H9 (cell line): ENCODE results near the gene WFS1. TPM values are rescaled to one million over a fixed set of nuclear protein-coding genes. Genes with fewer than 3 reads are reported as not detected.

Experiments used
- DNase-seq: peaks from one replicate; pipeline ENCODE4 v3.0.0-alpha.2; 2017
- H2AFZ ChIP-seq: one replicate; pipeline ENCODE4 v1.6.1; 2013; ENCODE audit warnings: mild to moderate bottlenecking, low read length, control low read depth, moderate library complexity
- H2AK5ac ChIP-seq: 2 replicates; pipeline ENCODE4 v1.6.1; 2013; ENCODE audit warnings: low read length, control low read depth, mixed read lengths; ENCODE audit not compliant: insufficient read length
- H2BK120ac ChIP-seq: one replicate; pipeline ENCODE4 v1.6.1; 2013; ENCODE audit warnings: low read depth, mild to moderate bottlenecking, low read length, control low read depth, inconsistent platforms; ENCODE audit not compliant: poor library complexity, severe bottlenecking
- H2BK12ac ChIP-seq: 2 replicates; pipeline ENCODE4 v1.6.1; 2013; ENCODE audit warnings: low read length, control low read depth, mixed read lengths, low read depth; ENCODE audit not compliant: insufficient read length
- H2BK15ac ChIP-seq: 2 replicates; pipeline ENCODE4 v1.6.1; 2013; ENCODE audit warnings: low read depth, low read length, control low read depth
- H2BK20ac ChIP-seq: one replicate; pipeline ENCODE4 v1.6.1; 2013; ENCODE audit warnings: low read depth, mild to moderate bottlenecking, low read length, control low read depth, inconsistent platforms; ENCODE audit not compliant: poor library complexity, severe bottlenecking
- H2BK5ac ChIP-seq: 2 replicates; pipeline ENCODE4 v1.6.1; 2013; ENCODE audit warnings: low read length, control low read depth, mixed read lengths; ENCODE audit not compliant: insufficient read length
- H3K14ac ChIP-seq: 2 replicates; pipeline ENCODE4 v1.6.1; 2013; ENCODE audit warnings: low read length, control low read depth; ENCODE audit not compliant: insufficient read depth
- H3K18ac ChIP-seq: 2 replicates; pipeline ENCODE4 v1.6.1; 2013; ENCODE audit warnings: low read depth, mild to moderate bottlenecking, mixed read lengths, low read length, control low read depth; ENCODE audit not compliant: insufficient read length
- H3K23ac ChIP-seq: 2 replicates; pipeline ENCODE4 v1.6.1; 2013; ENCODE audit warnings: low read length, control low read depth, mixed read lengths, low read depth; ENCODE audit not compliant: insufficient read length
- H3K23me2 ChIP-seq: 2 replicates; pipeline ENCODE4 v1.6.1; 2013; ENCODE audit warnings: low read depth, mild to moderate bottlenecking, mixed read lengths, low read length, control low read depth; ENCODE audit not compliant: insufficient read length, poor library complexity, severe bottlenecking
- H3K27ac ChIP-seq: 2 replicates; pipeline ENCODE4 v1.5.1; 2013; ENCODE audit warnings: low read length, control low read depth, mixed read lengths, low read depth; ENCODE audit not compliant: insufficient read length
- H3K27me3 ChIP-seq: 2 replicates; pipeline ENCODE4 v1.6.1; 2013; ENCODE audit warnings: low read length, control low read depth, inconsistent platforms; ENCODE audit not compliant: insufficient read depth
- H3K4ac ChIP-seq: 2 replicates; pipeline ENCODE4 v1.6.1; 2013; ENCODE audit warnings: low read depth, mild to moderate bottlenecking, control low read depth, inconsistent platforms, low read length, moderate library complexity
- H3K4me1 ChIP-seq: 2 replicates; pipeline ENCODE4 v1.6.1; 2013; ENCODE audit warnings: low read length, control low read depth, inconsistent platforms; ENCODE audit not compliant: insufficient read depth
- H3K4me2 ChIP-seq: 2 replicates; pipeline ENCODE4 v1.6.1; 2013; ENCODE audit warnings: low read length, control low read depth, mixed read lengths; ENCODE audit not compliant: insufficient read length, insufficient read depth
- H3K56ac ChIP-seq: 2 replicates; pipeline ENCODE4 v1.6.1; 2013; ENCODE audit warnings: low read depth, mild to moderate bottlenecking, mixed read lengths, low read length, control low read depth; ENCODE audit not compliant: insufficient read length
- H3K79me1 ChIP-seq: 2 replicates; pipeline ENCODE4 v1.6.1; 2013; ENCODE audit warnings: low read depth, mild to moderate bottlenecking, moderate library complexity, low read length, control low read depth, inconsistent platforms; ENCODE audit not compliant: insufficient read depth, poor library complexity, severe bottlenecking
- H3K79me2 ChIP-seq: 2 replicates; pipeline ENCODE4 v1.6.1; 2013; ENCODE audit warnings: low read length, control low read depth, inconsistent platforms; ENCODE audit not compliant: insufficient read depth
- H3K9ac ChIP-seq: 2 replicates; pipeline ENCODE4 v1.6.1; 2013; ENCODE audit warnings: low read length, control low read depth, mixed read lengths; ENCODE audit not compliant: insufficient read length; ENCODE audit errors: extremely low read depth
- H3K9me3 ChIP-seq: one replicate; pipeline ENCODE4 v1.6.1; 2013; ENCODE audit warnings: low read depth, low read length, inconsistent platforms; ENCODE audit not compliant: control insufficient read depth
- H3T11ph ChIP-seq: one replicate; pipeline ENCODE4 v1.6.1; 2013; ENCODE audit warnings: mild to moderate bottlenecking, low read length, control low read depth, inconsistent platforms
- H4K20me1 ChIP-seq: one replicate; pipeline ENCODE4 v1.6.1; 2013; ENCODE audit not compliant: control insufficient read depth, insufficient read length, insufficient read depth
- H4K5ac ChIP-seq: 2 replicates; pipeline ENCODE4 v1.6.1; 2013; ENCODE audit warnings: low read depth, mild to moderate bottlenecking, mixed read lengths, low read length, control low read depth; ENCODE audit not compliant: insufficient read length
- H4K8ac ChIP-seq: replicated peaks from 2 replicates; pipeline ENCODE4 v1.6.1; 2013; ENCODE audit warnings: low read length, control low read depth, mixed read lengths, low read depth; ENCODE audit not compliant: insufficient read length
- H4K91ac ChIP-seq: 2 replicates; pipeline ENCODE4 v1.6.1; 2013; ENCODE audit warnings: low read depth, mild to moderate bottlenecking, moderate library complexity, mixed read lengths, low read length, control low read depth; ENCODE audit not compliant: insufficient read length
- H3K27ac Mint-ChIP-seq, 3 experiments: 2 replicates in 2 of 3; 3 replicates in 1 of 3; pipeline ENCODE4 v1.8.0; 2020 to 2021; ENCODE audit warnings: mixed read lengths in 3 of 3, mild to moderate bottlenecking in 1 of 3, moderate library complexity in 1 of 3
- H3K27me3 Mint-ChIP-seq: 2 replicates; pipeline ENCODE4 v1.8.0; 2021; ENCODE audit warnings: low read depth, mild to moderate bottlenecking, moderate library complexity, mixed read lengths
- H3K36me3 Mint-ChIP-seq, 3 experiments: 2 replicates in 2 of 3; 3 replicates in 1 of 3; pipeline ENCODE4 v1.8.0; 2020 to 2021; ENCODE audit warnings: low read depth in 3 of 3, mixed read lengths in 3 of 3; ENCODE audit not compliant: insufficient read depth in 1 of 3
- H3K4me1 Mint-ChIP-seq, 2 experiments: 2 replicates each; pipeline ENCODE4 v1.8.0; 2020; ENCODE audit warnings: mixed read lengths in 2 of 2
- H3K4me3 Mint-ChIP-seq, 2 experiments: 2 replicates in 1 of 2; 3 replicates in 1 of 2; pipeline ENCODE4 v1.8.0; 2020 to 2021; ENCODE audit warnings: mild to moderate bottlenecking in 2 of 2, mixed read lengths in 2 of 2, moderate library complexity in 1 of 2
- H3K9me3 Mint-ChIP-seq, 2 experiments: 2 replicates in 1 of 2; 3 replicates in 1 of 2; pipeline ENCODE4 v1.8.0; 2020; ENCODE audit warnings: mild to moderate bottlenecking in 2 of 2, mixed read lengths in 2 of 2, moderate library complexity in 1 of 2
- WGBS: extraction: QIAGEN DNeasy Blood & Tissue Kit; methylation state at CpG from one replicate; pipeline ENCODE4 v1.1.7; 2013; ENCODE audit warnings: missing lambda C conversion rate, low lambda C conversion rate, mixed read lengths; ENCODE audit not compliant: insufficient read length; ENCODE audit errors: extremely low coverage; 5-methylcytosine and 5-hydroxymethylcytosine counted together
- total RNA-seq: library from RNA; stranded (reverse); gene quantifications from 2 replicates; pipeline ENCODE4 v1.2.1, GENCODE V29; 2021
- TF ChIP-seq, protein P1 (sequence below): fragments of 200-600 bp; sonication (generic); conservative IDR thresholded peaks from 3 replicates; pipeline ENCODE4 v1.8.0; 2021; ENCODE audit warnings: antibody characterized with exemption, mild to moderate bottlenecking

WFS1 gene
- total RNA-seq, 1 experiment from 2014 or later, result 18.9 TPM

DNA sequence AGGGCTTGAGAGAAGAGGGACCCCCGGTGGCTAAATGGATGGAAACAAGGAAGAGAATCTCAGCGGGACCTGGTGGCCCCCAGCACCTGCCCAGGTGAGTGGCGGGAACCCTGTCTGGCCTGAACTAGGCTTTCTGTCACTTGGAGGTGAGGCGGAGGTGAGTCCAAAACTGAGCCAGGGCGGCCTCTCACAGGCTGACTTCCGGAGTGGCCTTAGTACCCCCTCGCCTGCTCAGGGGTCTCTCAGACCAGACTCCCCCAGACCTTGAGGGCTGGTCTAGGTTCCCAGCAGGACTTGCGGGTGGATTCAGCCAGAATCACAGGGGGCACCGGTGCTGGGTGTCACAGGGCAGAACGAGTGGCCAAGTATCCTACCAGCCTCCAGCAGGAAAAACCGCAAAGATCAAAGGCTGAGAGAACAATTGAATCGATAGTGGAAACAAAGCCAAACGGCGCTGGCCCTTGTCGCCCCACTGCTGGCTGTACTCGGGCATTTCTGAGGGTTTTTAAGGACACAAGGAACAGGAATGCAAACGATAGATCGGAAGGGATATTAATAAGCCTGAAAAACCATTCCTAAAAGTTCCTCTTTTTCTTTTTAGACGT, 67.8 kb downstream of the WFS1 start:
- Mint-ChIP-seq H3K4me1 (peaks cover 19 to 30% of the 10 kb centered on the region in 2 experiments), H3K27me3 (peaks cover 16% of the 10 kb centered on the region), H3K9me3 (peaks cover 6 to 18% of the 10 kb centered on the region in 2 experiments), H3K27ac (no peak overlapping the region), H3K4me3 (no peak overlapping the region), H3K36me3 (peaks cover 0 to 4% (median 4%) of the 10 kb centered on the region in 3 experiments; a peak in 3 of 7 replicates)
- H4K5ac ChIP-seq, result no peak overlapping the region
- H2BK120ac ChIP-seq, result no peak overlapping the region
- no peak overlapping the region for H3T11ph ChIP-seq
- no peak overlapping the region for H2BK12ac ChIP-seq
- no CpG with 5 or more reads among the region's 19 CpGs for WGBS
- H3K14ac ChIP-seq, result no peak overlapping the region
- H2BK15ac ChIP-seq, result no peak overlapping the region
- H3K56ac ChIP-seq, result no peak overlapping the region
- H2BK5ac ChIP-seq, result no peak overlapping the region
- H3K27me3 ChIP-seq, result no peaks in the 10 kb centered on the region
- DNase-seq, result no peak
- no peak overlapping the region for H2AK5ac ChIP-seq
- H3K9me3 ChIP-seq, result no peaks in the 10 kb centered on the region
- no peak overlapping the region for H2BK20ac ChIP-seq
- no peak overlapping the region for H3K27ac ChIP-seq
- H3K4me2 ChIP-seq, result no peak overlapping the region
- H4K8ac ChIP-seq, result no peak overlapping the region
- H3K23me2 ChIP-seq, result no peaks in the 10 kb centered on the region
- no peaks in the 10 kb centered on the region for H3K79me1 ChIP-seq
- H3K4ac ChIP-seq, result no peak overlapping the region
- H4K20me1 ChIP-seq, result no peaks in the 10 kb centered on the region
- H3K23ac ChIP-seq, result no peak overlapping the region
- no peak overlapping the region for H2AFZ ChIP-seq
- H4K91ac ChIP-seq, result no peak overlapping the region
- TF ChIP-seq, protein P1, sequence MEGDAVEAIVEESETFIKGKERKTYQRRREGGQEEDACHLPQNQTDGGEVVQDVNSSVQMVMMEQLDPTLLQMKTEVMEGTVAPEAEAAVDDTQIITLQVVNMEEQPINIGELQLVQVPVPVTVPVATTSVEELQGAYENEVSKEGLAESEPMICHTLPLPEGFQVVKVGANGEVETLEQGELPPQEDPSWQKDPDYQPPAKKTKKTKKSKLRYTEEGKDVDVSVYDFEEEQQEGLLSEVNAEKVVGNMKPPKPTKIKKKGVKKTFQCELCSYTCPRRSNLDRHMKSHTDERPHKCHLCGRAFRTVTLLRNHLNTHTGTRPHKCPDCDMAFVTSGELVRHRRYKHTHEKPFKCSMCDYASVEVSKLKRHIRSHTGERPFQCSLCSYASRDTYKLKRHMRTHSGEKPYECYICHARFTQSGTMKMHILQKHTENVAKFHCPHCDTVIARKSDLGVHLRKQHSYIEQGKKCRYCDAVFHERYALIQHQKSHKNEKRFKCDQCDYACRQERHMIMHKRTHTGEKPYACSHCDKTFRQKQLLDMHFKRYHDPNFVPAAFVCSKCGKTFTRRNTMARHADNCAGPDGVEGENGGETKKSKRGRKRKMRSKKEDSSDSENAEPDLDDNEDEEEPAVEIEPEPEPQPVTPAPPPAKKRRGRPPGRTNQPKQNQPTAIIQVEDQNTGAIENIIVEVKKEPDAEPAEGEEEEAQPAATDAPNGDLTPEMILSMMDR, result 0 out of 3 replicates have a peak, but pooled peaks have one; percentile 13
- H3K18ac ChIP-seq, result no peak overlapping the region
- H3K79me2 ChIP-seq, result no peaks in the 10 kb centered on the region
- no peaks in the 10 kb centered on the region for H3K4me1 ChIP-seq
- no peak overlapping the region for H3K9ac ChIP-seq
